MCF 10A (cell line): ENCODE results near the gene ACTR1A. TPM values are rescaled to one million over a fixed set of nuclear protein-coding genes. Genes with fewer than 3 reads are reported as not detected.

Source experiments
- BruUV-seq: library from RNA; stranded (reverse); fragments of 400-500 nt; replicated peaks from 2 replicates; lab custom pipeline; 2021; lab: Mats Ljungman, UMichigan
- CTCF ChIA-PET: fragments of 300-600 bp; sonication (Branson Sonifier 250); formaldehyde crosslinking; extraction: SDS; loops from one replicate; lab custom pipeline; 2021; ENCODE audit warnings: antibody characterized with exemption, inconsistent platforms; lab: Yijun Ruan, JAX
- POLR2A ChIA-PET: fragments of 300-600, 350-650 bp; sonication (Branson Sonifier 250); formaldehyde crosslinking; extraction: SDS; loops from one replicate; lab custom pipeline; 2020; ENCODE audit warnings: antibody characterized with exemption, inconsistent platforms; lab: Yijun Ruan, JAX
- DNase-seq: peaks from one replicate; pipeline ENCODE4 v3.0.0-alpha.2; 2018; ENCODE audit not compliant: unreplicated experiment
- H3K27ac Mint-ChIP-seq: one replicate; pipeline ENCODE4 v1.8.0; 2022; ENCODE audit warnings: mild to moderate bottlenecking, low read depth, mixed read lengths; ENCODE audit not compliant: unreplicated experiment
- H3K27me3 Mint-ChIP-seq: one replicate; pipeline ENCODE4 v1.8.0; 2022; ENCODE audit warnings: mixed read lengths; ENCODE audit not compliant: insufficient read depth, unreplicated experiment
- H3K36me3 Mint-ChIP-seq: one replicate; pipeline ENCODE4 v1.8.0; 2022; ENCODE audit warnings: mild to moderate bottlenecking, moderate library complexity, mixed read lengths; ENCODE audit not compliant: insufficient read depth, unreplicated experiment
- H3K4me1 Mint-ChIP-seq: one replicate; pipeline ENCODE4 v1.8.0; 2022; ENCODE audit warnings: mixed read lengths; ENCODE audit not compliant: insufficient read depth, unreplicated experiment
- H3K4me3 Mint-ChIP-seq: one replicate; pipeline ENCODE4 v1.8.0; 2022; ENCODE audit warnings: mild to moderate bottlenecking, moderate library complexity, mixed read lengths; ENCODE audit not compliant: unreplicated experiment
- H3K9me3 Mint-ChIP-seq: one replicate; pipeline ENCODE4 v1.8.0; 2022; ENCODE audit warnings: mixed read lengths; ENCODE audit not compliant: unreplicated experiment
- intact Hi-C: fragments of 100-400 bp; cut with micrococcal nuclease; formaldehyde crosslinking; loops from 2 replicates; pipeline ENCODE4 v1.14.1; 2022
- total RNA-seq: library from RNA; stranded (reverse); gene quantifications from 2 replicates; pipeline ENCODE4 v1.2.3, GENCODE V29; 2022
- TF ChIP-seq, protein P1 (sequence below): fragments of 200-600 bp; IDR thresholded peaks from one replicate; pipeline ENCODE4 v1.8.0; 2022; ENCODE audit warnings: antibody characterized with exemption, mild to moderate bottlenecking; ENCODE audit not compliant: unreplicated experiment

ACTR1A gene
- total RNA-seq, 1 experiment from 2014 or later: 60.1 TPM

DNA sequence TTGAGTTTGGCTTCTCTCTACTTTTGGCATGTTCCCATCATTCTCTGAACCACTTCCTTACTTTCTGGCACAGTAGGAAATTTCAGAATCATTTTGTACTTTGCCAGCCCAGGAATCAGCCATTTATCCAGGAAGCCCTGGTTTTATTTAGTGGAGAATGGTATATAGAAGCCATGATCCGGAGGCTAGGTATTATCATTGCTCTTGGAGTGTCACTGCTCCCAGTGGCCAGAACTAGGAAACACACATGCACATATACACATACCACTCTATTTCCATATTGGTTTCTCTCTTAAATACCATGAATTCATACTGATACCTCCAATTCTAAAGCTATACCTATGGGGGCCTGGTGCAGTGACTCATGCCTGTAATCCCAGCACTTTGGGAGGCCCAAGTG lies 37.5 kb upstream of the ACTR1A start:
- TF ChIP-seq, protein P1, sequence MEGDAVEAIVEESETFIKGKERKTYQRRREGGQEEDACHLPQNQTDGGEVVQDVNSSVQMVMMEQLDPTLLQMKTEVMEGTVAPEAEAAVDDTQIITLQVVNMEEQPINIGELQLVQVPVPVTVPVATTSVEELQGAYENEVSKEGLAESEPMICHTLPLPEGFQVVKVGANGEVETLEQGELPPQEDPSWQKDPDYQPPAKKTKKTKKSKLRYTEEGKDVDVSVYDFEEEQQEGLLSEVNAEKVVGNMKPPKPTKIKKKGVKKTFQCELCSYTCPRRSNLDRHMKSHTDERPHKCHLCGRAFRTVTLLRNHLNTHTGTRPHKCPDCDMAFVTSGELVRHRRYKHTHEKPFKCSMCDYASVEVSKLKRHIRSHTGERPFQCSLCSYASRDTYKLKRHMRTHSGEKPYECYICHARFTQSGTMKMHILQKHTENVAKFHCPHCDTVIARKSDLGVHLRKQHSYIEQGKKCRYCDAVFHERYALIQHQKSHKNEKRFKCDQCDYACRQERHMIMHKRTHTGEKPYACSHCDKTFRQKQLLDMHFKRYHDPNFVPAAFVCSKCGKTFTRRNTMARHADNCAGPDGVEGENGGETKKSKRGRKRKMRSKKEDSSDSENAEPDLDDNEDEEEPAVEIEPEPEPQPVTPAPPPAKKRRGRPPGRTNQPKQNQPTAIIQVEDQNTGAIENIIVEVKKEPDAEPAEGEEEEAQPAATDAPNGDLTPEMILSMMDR: peak; percentile 29
- CTCF ChIA-PET: interaction anchor here (1.5 kb wide), 1 partner anchor 10 kb away, joined by 5 read pairs; no protein-coding TSS in a partner anchor
- no peaks in the 10 kb centered on the region for H3K36me3 Mint-ChIP-seq
- peak; percentile 20 for DNase-seq
- H3K27ac Mint-ChIP-seq: no peak overlapping the region
- BruUV-seq: no TSS peak
- peaks cover 7% of the 10 kb centered on the region for H3K4me1 Mint-ChIP-seq
- POLR2A ChIA-PET: interaction anchor here (0.7 kb wide), 1 partner anchor 105 kb away, joined by 4 read pairs; no protein-coding TSS in a partner anchor
- H3K4me3 Mint-ChIP-seq: no peak overlapping the region
- no peaks in the 10 kb centered on the region for H3K27me3 Mint-ChIP-seq
- no peaks in the 10 kb centered on the region for H3K9me3 Mint-ChIP-seq
- intact Hi-C loops: no loop called here

DNA sequence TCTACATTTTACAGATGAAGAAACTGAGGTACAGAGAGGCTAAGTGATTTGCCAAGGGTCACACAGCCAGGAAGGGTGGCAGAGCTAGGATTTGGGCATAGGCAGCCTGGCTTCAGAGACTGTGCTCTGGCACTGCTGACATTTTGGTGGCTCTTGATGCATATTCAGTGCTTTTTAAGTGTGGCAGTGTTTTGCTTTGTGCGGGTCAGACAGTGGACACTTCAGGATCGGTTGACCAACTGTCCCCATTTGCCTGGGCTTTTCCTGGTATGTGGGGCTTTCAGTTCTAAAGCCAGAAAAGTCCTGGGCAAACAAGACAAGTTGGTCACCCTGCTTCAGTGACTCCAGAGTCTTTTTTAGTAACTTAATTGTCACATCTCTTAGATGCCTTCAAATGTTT lies 36.3 kb upstream of the ACTR1A start:
- ChIA-PET POLR2A (no interaction called here), CTCF (interaction anchor here (1.6 kb wide), 1 partner anchor 35 kb away, joined by 3 read pairs; the partner anchor contains the start of gene SUFU)
- Mint-ChIP-seq H3K9me3 (no peaks in the 10 kb centered on the region), H3K27me3 (no peaks in the 10 kb centered on the region), H3K27ac (no peak overlapping the region), H3K36me3 (no peaks in the 10 kb centered on the region), H3K4me3 (no peak overlapping the region), H3K4me1 (peaks cover 7% of the 10 kb centered on the region)
- no TSS peak for BruUV-seq
- intact Hi-C loops: no loop called here
- no peak for DNase-seq
- TF ChIP-seq, protein P1: no peak

DNA sequence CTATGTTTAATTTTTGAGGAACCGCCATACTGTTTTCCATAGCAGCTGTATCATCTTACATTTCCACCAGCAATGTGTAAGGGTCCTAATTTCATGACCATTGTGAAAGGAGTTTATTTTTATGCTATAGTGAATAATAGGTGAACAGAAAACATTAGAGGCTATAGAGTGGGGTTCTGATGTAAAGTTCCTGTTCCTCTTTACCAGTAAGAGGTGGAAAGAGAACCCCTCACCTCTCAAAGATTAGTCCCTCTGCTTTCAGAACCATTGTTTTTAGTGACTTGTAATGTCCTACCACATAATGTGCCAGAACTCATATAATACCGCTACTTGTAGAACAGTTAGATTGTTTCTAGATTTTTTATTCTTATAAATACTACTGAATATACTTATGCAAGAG lies 35.4 kb upstream of the ACTR1A start:
- TF ChIP-seq, protein P1: no peak
- peaks cover 5% of the 10 kb centered on the region for H3K4me1 Mint-ChIP-seq
- ChIA-PET CTCF (interaction anchor here (0.8 to 1.6 kb wide), 2 partner anchors 25 to 34 kb away, joined by 3 read pairs; partner anchors contain the start of gene SUFU), POLR2A (no interaction called here)
- no peak for DNase-seq
- intact Hi-C loops: no loop called here
- no peak overlapping the region for H3K4me3 Mint-ChIP-seq
- H3K36me3 Mint-ChIP-seq: no peaks in the 10 kb centered on the region
- no TSS peak for BruUV-seq
- H3K9me3 Mint-ChIP-seq: no peaks in the 10 kb centered on the region
- H3K27ac Mint-ChIP-seq: no peak overlapping the region
- no peaks in the 10 kb centered on the region for H3K27me3 Mint-ChIP-seq

DNA sequence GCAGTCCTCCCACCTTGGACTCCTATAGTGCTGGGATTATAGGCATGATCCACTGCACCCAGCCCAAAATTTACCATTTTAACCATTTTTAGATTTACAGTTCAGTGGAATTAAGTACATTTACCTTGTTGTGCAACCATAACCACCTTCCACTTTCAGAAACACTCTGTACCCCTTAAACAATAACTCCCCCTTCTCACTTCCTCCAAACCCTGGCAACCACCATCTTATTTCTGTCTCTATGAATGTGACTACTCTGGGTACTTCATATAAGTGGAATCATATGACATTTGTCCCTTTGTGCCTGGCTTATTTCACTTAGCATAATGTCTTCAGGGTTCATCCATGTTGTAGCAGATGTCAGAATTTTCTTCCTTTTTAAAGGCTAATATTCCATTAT lies 34.9 kb upstream of the ACTR1A start:
- no peak overlapping the region for H3K4me3 Mint-ChIP-seq
- no peaks in the 10 kb centered on the region for H3K4me1 Mint-ChIP-seq
- H3K27ac Mint-ChIP-seq: no peak overlapping the region
- no peak for DNase-seq
- TF ChIP-seq, protein P1: no peak
- no TSS peak for BruUV-seq
- POLR2A ChIA-PET: no interaction called here
- no peaks in the 10 kb centered on the region for H3K9me3 Mint-ChIP-seq
- H3K36me3 Mint-ChIP-seq: no peaks in the 10 kb centered on the region
- intact Hi-C loops: no loop called here
- CTCF ChIA-PET: interaction anchor here (1.6 kb wide), 1 partner anchor 33 kb away, joined by 3 read pairs; the partner anchor contains the start of gene SUFU
- no peaks in the 10 kb centered on the region for H3K27me3 Mint-ChIP-seq
